HFF-Myc (cell line): ENCODE data around the gene L1CAM.

Source experiments
- DNase-seq: peaks from one replicate; pipeline ENCODE4 v3.0.0-alpha.2; 2011; ENCODE audit warnings: low read depth; ENCODE audit errors: extremely low read depth
- H3K4me3 ChIP-seq: replicated peaks from 2 replicates; pipeline ENCODE4 v1.5.1; 2011; ENCODE audit warnings: low read depth, mild to moderate bottlenecking, control low read depth, low read length
- CTCF ChIP-seq: IDR thresholded peaks from 2 replicates; pipeline ENCODE4 v1.5.1; 2012; ENCODE audit warnings: mild to moderate bottlenecking, low read depth, low read length, control low read depth; ENCODE audit errors: missing control alignments

L1CAM gene

GRCh38 chrX:153865321-153865580 is 20.7 kb downstream of the L1CAM start:
- no peak for TF ChIP-seq CTCF
- H3K4me3 ChIP-seq = no peak overlapping the region
- DNase-seq = no peak

GRCh38 chrX:153864561-153865320 is 21.2 kb downstream of the L1CAM start:
- TF ChIP-seq CTCF = no peak
- H3K4me3 ChIP-seq = no peak overlapping the region
- no peak for DNase-seq

GRCh38 chrX:153864101-153864500 is 21.9 kb downstream of the L1CAM start:
- TF ChIP-seq CTCF = no peak
- DNase-seq = no peak
- H3K4me3 ChIP-seq = no peak overlapping the region

- DNase-seq = no peak
- no peak overlapping the region for H3K4me3 ChIP-seq
Measured at GRCh38 chrX:153863251-153863991, 22.6 kb downstream of the L1CAM start.

GRCh38 chrX:153862369-153863250 is 23.4 kb downstream of the L1CAM start:
- DNase-seq = no peak
- no peak for TF ChIP-seq CTCF
- H3K4me3 ChIP-seq = no peak overlapping the region

More at GRCh38 chrX:153863251-153863991, 22.6 kb downstream of the L1CAM start:
- no peak for TF ChIP-seq CTCF

GRCh38 chrX:153861733-153862310 is 24.2 kb downstream of the L1CAM start:
- DNase-seq = no peak
- TF ChIP-seq CTCF = no peak
- no peak overlapping the region for H3K4me3 ChIP-seq
